H54 (cell line): ENCODE results near the gene RFT1.
A peak's percentile ranks its signal among the peaks of the same experiment; 100 is the strongest.

ENCODE experiments used
- DNase-seq: peaks from one replicate; pipeline ENCODE4 v3.0.0; 2011; ENCODE audit warnings: low spot score, mixed read lengths; ENCODE audit not compliant: insufficient read length
- FAIRE-seq: peaks from 3 replicates; lab custom pipeline; 2011; peaks lifted over from hg19 to GRCh38; lab: Jason Lieb, UNC
- POLR2A ChIP-seq: IDR thresholded peaks from 2 replicates; pipeline ENCODE4 v1.6.1; 2011; ENCODE audit warnings: low read depth, mild to moderate bottlenecking, low read length

The RFT1 gene

GRCh38 chr3:53114412-53115074 lies 15.7 kb downstream of the RFT1 start:
- FAIRE-seq = peak; percentile 67
- no peak for TF ChIP-seq POLR2A
- DNase-seq = peak; percentile 31

DNA sequence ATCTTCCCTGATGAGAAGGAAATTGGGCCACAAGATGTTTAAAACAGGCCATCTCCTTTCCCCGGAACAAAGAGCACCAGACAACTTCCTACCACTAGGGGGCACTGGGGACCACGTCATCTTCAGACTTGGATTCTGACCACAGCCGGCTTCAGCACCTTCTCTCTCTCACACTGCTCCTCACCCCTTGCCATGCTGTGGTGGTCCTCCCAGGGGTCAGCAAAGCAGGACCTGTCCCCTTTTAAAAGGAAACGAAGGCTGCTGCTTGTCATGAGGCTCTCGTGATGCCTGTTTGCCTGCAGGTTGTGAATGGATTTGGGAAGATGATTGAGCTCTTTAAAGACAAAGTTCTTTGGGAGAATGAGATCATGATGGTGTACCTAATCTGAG lies 16.2 kb downstream of the RFT1 start:
- FAIRE-seq (peak; percentile 64), DNase-seq (peak; percentile 73)
- no peak for TF ChIP-seq POLR2A

DNA sequence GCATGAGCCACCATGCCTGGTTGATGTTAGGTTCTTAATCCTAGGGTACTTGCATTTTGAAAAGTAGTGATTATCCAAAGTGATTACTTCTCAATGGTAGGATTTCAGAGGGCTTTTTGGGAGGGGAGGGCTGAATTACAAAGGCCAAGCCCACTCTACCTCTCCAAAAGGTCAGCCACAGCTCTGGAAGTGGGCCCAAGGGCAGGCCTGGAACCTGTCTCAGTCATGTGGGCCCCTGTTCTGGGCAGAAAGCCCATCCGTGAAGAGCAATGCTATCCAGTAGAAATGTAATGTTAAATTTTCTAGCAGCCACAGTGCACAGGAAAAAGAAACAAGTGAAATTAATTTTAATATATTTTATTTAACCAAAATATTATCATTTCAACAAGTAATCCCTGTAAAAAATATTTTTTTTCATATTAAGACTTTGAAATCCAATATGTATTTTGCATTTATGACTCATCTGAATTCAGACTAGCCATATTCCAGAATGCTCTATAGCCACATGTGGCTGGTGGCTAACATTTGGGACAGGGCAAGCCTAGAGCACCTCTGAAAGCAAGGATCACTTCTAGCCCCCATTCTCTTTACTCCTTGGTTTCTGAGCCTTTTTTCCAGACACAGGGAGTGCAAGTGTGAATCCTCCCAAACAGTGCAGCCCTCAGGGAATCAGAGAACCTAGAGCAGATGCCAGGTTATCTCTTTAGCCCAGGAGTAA lies 16.8 kb downstream of the RFT1 start:
- no peak for FAIRE-seq
- no peak for DNase-seq
- no peak for TF ChIP-seq POLR2A

GRCh38 chr3:53111822-53112221 lies 18.4 kb downstream of the RFT1 start:
- no peak for TF ChIP-seq POLR2A
- DNase-seq = no peak
- no peak for FAIRE-seq

GRCh38 chr3:53109891-53110771 lies 20.1 kb downstream of the RFT1 start:
- DNase-seq = no peak
- TF ChIP-seq POLR2A = no peak
- FAIRE-seq = peak; percentile 30

DNA sequence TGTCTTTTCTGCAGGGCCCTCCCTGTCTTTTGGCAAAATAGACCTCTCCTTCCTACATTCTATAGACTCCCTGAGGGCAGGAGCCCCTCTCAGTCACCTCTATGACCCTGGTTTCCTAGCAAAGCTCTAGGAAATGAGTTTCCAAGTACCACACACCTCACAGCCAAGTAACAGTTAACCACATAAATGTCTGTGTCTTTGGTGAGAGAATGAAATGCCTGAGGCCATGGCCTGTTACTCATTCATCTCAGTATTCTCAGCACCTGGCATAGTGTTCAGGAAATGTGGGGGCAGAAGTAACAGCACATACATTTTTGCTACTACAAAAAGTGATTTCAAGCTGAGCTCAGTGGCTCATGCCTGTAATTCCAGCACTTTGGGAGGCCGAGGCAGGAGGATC lies 21.0 kb downstream of the RFT1 start:
- FAIRE-seq (peak; percentile 93), DNase-seq (peak; percentile 59)
- TF ChIP-seq POLR2A = no peak

- DNase-seq = no peak
- no peak for FAIRE-seq
- TF ChIP-seq POLR2A = no peak
Observed at GRCh38 chr3:53104762-53105161, 25.5 kb downstream of the RFT1 start.

DNA sequence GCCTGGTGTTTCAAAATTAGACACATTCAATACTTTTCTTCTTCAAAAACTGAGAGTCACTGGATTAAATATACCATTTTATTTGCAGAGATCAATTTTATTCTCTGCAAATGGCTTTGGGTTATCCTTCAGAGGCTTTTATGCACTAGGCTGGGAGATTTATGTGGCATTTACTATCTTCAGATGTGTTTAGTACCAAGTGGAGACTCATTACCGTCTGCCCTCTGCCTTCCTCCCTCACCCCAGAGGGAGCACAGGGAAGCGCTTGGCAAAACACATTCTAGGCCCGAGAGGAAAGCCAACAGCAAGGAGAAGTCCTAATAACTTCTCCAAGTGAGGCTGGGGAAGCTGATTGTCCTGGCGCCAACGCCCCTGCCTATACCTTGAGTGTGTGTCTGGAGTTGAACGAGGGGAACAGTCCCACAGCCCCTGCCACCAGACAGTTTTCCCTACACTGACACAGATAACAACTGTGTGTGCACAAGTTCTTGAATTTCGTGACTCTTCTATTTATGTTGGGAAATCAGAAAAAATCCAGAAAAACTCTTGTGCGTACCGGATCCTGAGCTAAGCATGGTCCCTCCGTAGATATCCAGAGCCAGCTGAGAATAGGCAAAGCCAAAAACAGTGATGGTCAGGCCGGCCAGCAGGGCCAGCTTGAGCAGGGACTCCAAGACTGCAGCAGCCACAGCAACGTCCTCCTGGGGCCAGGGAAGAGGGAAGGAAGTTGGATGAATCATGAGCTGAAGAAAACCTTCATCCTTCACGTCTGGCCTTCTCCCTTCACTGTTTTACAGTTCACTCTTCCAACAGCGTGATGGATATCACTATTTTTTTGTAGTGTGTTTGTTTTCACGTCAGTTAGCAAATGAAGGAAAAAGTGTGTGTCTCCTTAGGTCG lies 26.6 kb downstream of the RFT1 start:
- no peak for TF ChIP-seq POLR2A
- DNase-seq (no peak), FAIRE-seq (peak; percentile 60)

- TF ChIP-seq POLR2A = no peak
- FAIRE-seq (peak; percentile 30), DNase-seq (no peak)
Observed at GRCh38 chr3:53102601-53103147, 27.6 kb downstream of the RFT1 start.

DNA sequence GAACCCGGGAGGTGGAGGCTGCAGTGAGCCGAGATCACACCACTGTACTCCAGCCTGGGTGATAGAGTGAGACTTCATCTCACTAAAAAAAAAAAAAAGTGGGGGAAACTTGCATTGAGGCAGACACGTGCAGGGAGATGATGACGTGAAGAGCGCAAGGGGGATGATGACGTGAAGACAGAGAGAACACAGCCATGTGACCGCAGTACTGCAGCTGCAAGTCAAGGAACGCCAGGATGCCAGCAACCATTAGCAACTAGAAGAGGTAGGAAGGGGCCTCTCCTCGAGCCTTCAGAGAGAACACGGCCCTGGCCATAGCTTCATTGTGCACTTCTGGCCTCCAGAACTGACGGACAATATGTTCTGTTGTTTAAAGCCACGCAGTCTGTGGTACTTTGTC lies 28.3 kb downstream of the RFT1 start:
- no peak for TF ChIP-seq POLR2A
- DNase-seq (no peak), FAIRE-seq (no peak)

DNA sequence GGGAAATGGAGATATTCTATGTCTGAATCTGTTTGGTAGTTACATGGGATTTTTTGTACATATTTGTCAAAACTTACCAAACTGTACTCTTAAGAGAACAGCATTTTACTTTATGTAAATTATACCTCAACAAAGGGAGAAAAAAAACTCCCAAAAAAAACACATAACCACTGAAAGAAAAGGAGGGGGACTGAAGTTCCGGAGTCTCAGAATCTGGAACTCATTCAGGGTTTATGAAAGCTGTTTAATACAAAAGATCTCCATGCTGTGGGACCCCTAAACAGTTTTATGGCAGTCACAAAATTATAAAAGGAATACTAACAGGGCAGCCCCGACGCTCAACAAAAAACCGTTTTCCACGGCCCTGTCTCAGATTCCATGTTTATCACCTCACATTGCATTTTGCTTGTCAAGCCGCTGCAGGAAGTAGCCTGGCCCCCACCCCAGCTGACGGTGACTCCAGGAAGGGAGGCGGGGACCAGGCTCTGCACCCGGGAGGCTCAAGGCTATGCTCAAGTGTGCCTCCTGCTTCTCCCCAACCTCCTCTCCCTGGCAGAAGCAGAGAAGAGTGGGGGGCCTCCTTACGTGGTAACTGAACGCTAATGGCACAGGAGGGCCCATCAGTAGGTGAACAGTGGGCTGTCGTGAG lies 29.3 kb downstream of the RFT1 start:
- no peak for FAIRE-seq
- no peak for TF ChIP-seq POLR2A
- no peak for DNase-seq

GRCh38 chr3:53097887-53098286 lies 32.3 kb downstream of the RFT1 start:
- no peak for FAIRE-seq
- TF ChIP-seq POLR2A = no peak

More at GRCh38 chr3:53097887-53098286, 32.3 kb downstream of the RFT1 start:
- no peak for DNase-seq
